Measurements from ENCODE around the gene EMC7.

DNA sequence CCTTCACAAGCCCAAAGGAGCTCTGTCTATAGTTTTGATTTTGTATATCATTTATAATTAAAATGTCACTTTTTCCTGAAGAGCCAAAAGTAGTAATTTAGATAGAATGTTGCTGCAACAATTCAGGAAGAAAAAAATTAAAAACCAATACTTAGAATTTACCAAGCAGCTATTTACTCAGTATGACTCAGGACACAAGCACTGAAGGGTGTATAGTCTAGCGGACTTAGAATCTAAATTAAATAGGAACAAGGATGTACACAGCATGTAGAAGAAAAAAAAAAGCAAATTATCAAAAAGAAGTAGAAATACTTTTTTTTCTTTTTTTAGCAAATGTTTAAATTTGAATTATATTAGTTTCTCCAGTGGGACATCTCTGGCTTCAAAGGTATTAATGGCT lies 31.8 kb upstream of the EMC7 start:
- TF ChIP-seq, protein P1, sequence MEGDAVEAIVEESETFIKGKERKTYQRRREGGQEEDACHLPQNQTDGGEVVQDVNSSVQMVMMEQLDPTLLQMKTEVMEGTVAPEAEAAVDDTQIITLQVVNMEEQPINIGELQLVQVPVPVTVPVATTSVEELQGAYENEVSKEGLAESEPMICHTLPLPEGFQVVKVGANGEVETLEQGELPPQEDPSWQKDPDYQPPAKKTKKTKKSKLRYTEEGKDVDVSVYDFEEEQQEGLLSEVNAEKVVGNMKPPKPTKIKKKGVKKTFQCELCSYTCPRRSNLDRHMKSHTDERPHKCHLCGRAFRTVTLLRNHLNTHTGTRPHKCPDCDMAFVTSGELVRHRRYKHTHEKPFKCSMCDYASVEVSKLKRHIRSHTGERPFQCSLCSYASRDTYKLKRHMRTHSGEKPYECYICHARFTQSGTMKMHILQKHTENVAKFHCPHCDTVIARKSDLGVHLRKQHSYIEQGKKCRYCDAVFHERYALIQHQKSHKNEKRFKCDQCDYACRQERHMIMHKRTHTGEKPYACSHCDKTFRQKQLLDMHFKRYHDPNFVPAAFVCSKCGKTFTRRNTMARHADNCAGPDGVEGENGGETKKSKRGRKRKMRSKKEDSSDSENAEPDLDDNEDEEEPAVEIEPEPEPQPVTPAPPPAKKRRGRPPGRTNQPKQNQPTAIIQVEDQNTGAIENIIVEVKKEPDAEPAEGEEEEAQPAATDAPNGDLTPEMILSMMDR (IDR thresholded peaks at IDR 0.05 in 2 of 3, conservative IDR thresholded peaks at IDR 0.05 in 1 of 3; ENCODE audit: borderline replicate concordance in 1 of 3, insufficient read depth in 1 of 3, low read depth in 2 of 3, low read length in 2 of 3) = no peak
- TF ChIP-seq, protein P2, sequence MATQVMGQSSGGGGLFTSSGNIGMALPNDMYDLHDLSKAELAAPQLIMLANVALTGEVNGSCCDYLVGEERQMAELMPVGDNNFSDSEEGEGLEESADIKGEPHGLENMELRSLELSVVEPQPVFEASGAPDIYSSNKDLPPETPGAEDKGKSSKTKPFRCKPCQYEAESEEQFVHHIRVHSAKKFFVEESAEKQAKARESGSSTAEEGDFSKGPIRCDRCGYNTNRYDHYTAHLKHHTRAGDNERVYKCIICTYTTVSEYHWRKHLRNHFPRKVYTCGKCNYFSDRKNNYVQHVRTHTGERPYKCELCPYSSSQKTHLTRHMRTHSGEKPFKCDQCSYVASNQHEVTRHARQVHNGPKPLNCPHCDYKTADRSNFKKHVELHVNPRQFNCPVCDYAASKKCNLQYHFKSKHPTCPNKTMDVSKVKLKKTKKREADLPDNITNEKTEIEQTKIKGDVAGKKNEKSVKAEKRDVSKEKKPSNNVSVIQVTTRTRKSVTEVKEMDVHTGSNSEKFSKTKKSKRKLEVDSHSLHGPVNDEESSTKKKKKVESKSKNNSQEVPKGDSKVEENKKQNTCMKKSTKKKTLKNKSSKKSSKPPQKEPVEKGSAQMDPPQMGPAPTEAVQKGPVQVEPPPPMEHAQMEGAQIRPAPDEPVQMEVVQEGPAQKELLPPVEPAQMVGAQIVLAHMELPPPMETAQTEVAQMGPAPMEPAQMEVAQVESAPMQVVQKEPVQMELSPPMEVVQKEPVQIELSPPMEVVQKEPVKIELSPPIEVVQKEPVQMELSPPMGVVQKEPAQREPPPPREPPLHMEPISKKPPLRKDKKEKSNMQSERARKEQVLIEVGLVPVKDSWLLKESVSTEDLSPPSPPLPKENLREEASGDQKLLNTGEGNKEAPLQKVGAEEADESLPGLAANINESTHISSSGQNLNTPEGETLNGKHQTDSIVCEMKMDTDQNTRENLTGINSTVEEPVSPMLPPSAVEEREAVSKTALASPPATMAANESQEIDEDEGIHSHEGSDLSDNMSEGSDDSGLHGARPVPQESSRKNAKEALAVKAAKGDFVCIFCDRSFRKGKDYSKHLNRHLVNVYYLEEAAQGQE (IDR thresholded peaks at IDR 0.05; ENCODE audit: low read depth) = no peak
- TF ChIP-seq ZBTB33 (IDR thresholded peaks at IDR 0.05; ENCODE audit: extremely low read depth, insufficient replicate concordance, low read length) (no peak), POLR2AphosphoS5 (IDR thresholded peaks at IDR 0.05; ENCODE audit: low read depth, low read length) (no peak), SIN3A (IDR thresholded peaks at IDR 0.05; ENCODE audit: low read depth) (no peak)
